ENCODE measurements around the gene DCC. TPM values are rescaled to one million over a fixed set of nuclear protein-coding genes. Genes with fewer than 3 reads are reported as not detected.

DCC gene
- polyA plus RNA-seq, 2 of the 4 experiments (the other 2 are of a cell fraction), result 0.12 TPM; not detected in 1

DNA sequence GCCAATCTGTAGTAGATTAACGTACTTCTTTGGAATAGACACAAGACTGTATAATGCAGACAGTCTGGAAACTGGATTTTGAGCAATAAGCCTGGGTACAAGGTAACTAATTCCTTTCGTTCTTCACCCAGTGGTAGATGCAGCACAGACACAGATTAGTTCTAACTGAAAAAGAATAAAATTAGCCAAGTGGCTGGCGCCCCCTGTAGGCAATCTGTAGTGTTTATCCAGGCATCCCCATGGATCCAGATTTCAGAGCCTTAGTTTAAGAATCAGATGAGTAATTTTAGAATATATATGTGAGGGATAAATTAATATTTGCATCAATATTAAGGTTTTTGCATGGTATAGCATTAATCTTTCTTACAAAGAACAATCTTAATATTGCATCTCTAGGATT, 563.9 kb downstream of the DCC start:
- 8% methylated on average over 3 of the region's 3 CpGs for WGBS (ENCODE audit: missing lambda C conversion rate)
- ATAC-seq (peak in 1 of 2 experiments; percentile 71; a peak in 2 of 6 replicates), DNase-seq (ENCODE audit: low read depth in 1 of 2, low spot score in 1 of 2) (peak; percentile 2 to 26), FAIRE-seq (no peak)
- Histone ChIP-seq H3K4me2 (no peak overlapping the region), H3K9me3 (no peaks in the 10 kb centered on the region), H3K4me3 (no peak overlapping the region), H3K27ac (no peak overlapping the region), H3K4me1 (no peaks in the 10 kb centered on the region)
- no peak for TF ChIP-seq CHD2 (IDR thresholded peaks at IDR 0.05; ENCODE audit: low read length, partially characterized antibody)
- TF ChIP-seq MAZ (IDR thresholded peaks at IDR 0.05; ENCODE audit: borderline replicate concordance, low read depth, low read length), result no peak
- no peak for TF ChIP-seq HEYL (CRISPR knock-in tag; IDR thresholded peaks at IDR 0.05)
- peak; percentile 36 to 56; a peak in 4 of 5 replicates for TF ChIP-seq RAD21 (conservative IDR thresholded peaks at IDR 0.05 in 1 of 2, IDR thresholded peaks at IDR 0.05 in 1 of 2)
- TF ChIP-seq, protein P1, sequence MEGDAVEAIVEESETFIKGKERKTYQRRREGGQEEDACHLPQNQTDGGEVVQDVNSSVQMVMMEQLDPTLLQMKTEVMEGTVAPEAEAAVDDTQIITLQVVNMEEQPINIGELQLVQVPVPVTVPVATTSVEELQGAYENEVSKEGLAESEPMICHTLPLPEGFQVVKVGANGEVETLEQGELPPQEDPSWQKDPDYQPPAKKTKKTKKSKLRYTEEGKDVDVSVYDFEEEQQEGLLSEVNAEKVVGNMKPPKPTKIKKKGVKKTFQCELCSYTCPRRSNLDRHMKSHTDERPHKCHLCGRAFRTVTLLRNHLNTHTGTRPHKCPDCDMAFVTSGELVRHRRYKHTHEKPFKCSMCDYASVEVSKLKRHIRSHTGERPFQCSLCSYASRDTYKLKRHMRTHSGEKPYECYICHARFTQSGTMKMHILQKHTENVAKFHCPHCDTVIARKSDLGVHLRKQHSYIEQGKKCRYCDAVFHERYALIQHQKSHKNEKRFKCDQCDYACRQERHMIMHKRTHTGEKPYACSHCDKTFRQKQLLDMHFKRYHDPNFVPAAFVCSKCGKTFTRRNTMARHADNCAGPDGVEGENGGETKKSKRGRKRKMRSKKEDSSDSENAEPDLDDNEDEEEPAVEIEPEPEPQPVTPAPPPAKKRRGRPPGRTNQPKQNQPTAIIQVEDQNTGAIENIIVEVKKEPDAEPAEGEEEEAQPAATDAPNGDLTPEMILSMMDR (IDR thresholded peaks at IDR 0.05), result peak; percentile 38
- TF ChIP-seq CHD4 (IDR thresholded peaks at IDR 0.05; ENCODE audit: borderline replicate concordance), result no peak
- POLR2A ChIA-PET, result no interaction called here
- CTCF ChIA-PET, result interaction anchor here (1.6 kb wide), 1 partner anchor 1235 kb away, joined by 4 read pairs; no protein-coding TSS in a partner anchor

DNA sequence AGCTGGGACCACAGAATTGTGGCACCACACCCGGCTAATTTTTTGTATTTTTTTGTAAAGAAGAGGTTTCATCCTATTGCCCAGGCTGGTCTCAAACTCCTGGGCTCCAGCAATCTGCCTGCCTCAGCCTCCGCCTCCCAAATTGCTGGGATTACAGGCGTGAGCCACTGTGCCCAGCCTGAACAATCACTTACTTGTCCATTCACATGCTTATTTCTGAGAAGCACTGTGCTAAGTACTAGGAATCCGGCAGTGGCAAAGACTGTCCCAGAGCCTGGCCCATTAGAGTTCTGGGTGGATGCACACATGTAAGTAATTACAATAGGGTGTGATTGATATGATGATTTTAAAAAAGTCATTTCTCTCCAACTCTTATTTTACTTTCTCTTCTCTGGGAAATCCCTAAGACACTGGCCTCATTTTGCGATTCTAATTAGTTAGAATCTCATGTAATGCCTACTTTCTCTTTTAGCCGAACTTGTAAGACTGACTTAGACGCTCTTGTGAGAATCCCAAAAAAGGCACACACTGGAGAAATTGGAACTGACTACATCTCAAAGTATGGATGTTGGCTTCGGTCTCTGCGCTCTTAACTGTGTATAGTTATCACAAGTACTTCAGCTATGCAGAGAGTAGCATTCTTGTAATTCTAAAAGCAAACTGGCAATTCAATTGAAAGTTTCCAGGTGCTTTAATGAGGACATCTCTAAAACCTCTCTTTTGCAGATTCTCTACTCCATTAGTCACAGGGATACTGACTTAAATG, 567.7 kb downstream of the DCC start:
- H3K9me3 ChIP-seq, result no peaks in the 10 kb centered on the region
- DNase-seq (ENCODE audit: low read depth in 1 of 2, low spot score in 1 of 2) (no peak), FAIRE-seq (no peak), ATAC-seq (no peak)
- TF ChIP-seq PHF8 (IDR thresholded peaks at IDR 0.05; ENCODE audit: borderline replicate concordance, low read depth) (no peak), CEBPB (IDR thresholded peaks at IDR 0.05) (no peak), NFE2L2 (conservative IDR thresholded peaks at IDR 0.05; ENCODE audit: low read length) (no peak), FOSL2 (IDR thresholded peaks at IDR 0.05) (no peak), FOSL2 (CRISPR knock-in tag; IDR thresholded peaks at IDR 0.05) (no peak)
- TF ChIP-seq, protein P2, sequence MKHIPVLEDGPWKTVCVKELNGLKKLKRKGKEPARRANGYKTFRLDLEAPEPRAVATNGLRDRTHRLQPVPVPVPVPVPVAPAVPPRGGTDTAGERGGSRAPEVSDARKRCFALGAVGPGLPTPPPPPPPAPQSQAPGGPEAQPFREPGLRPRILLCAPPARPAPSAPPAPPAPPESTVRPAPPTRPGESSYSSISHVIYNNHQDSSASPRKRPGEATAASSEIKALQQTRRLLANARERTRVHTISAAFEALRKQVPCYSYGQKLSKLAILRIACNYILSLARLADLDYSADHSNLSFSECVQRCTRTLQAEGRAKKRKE (CRISPR knock-in tag; IDR thresholded peaks at IDR 0.05; ENCODE audit: low read depth), result no peak
- TF ChIP-seq, protein P3, sequence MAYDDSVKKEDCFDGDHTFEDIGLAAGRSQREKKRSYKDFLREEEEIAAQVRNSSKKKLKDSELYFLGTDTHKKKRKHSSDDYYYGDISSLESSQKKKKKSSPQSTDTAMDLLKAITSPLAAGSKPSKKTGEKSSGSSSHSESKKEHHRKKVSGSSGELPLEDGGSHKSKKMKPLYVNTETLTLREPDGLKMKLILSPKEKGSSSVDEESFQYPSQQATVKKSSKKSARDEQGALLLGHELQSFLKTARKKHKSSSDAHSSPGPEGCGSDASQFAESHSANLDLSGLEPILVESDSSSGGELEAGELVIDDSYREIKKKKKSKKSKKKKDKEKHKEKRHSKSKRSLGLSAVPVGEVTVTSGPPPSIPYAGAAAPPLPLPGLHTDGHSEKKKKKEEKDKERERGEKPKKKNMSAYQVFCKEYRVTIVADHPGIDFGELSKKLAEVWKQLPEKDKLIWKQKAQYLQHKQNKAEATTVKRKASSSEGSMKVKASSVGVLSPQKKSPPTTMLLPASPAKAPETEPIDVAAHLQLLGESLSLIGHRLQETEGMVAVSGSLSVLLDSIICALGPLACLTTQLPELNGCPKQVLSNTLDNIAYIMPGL (CRISPR knock-in tag; IDR thresholded peaks at IDR 0.05; ENCODE audit: borderline replicate concordance), result no peak
- no peaks in the 10 kb centered on the region for H3K4me1 ChIP-seq
- H3K4me3 ChIP-seq, result no peak overlapping the region
- no peak overlapping the region for H3K4me2 ChIP-seq
- H3K27ac ChIP-seq, result no peak overlapping the region
- 36% methylated on average over 9 of the region's 9 CpGs for WGBS (ENCODE audit: missing lambda C conversion rate)
- POLR2A ChIA-PET, result no interaction called here
- CTCF ChIA-PET, result no interaction called here

DNA sequence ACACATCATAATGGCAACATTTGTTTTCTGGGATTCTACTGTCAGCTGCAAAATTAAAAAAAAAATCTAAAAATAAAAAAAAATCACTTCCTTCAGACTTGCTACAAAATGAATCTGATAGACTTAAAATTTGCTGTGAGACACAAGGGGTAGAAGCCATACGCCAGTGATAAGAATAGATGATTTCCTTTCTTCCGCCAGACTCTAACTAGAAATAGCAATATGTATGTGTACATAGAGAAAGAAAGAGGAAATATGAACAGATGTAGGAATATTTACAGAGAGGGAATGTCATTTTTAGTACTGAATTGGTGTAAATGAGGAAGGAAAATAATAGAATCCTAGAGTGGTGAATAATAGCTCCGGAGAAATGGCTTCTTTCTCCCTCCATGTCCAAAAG, 574.2 kb downstream of the DCC start:
- Histone ChIP-seq H3K4me2 (no peak overlapping the region), H3K4me3 (no peak overlapping the region), H3K27ac (no peak overlapping the region), H3K4me1 (no peaks in the 10 kb centered on the region), H3K9me3 (no peaks in the 10 kb centered on the region)
- 29% methylated on average over 3 of the region's 3 CpGs for WGBS (ENCODE audit: missing lambda C conversion rate)
- ChIA-PET CTCF (no interaction called here), POLR2A (no interaction called here)
- no peak for ATAC-seq
- DNase-seq (ENCODE audit: low read depth in 1 of 2, low spot score in 1 of 2), result no peak
- no peak for TF ChIP-seq NPAS2 (CRISPR knock-in tag; IDR thresholded peaks at IDR 0.05; ENCODE audit: borderline replicate concordance)
- no peak for TF ChIP-seq TP53 (CRISPR knock-in tag; IDR thresholded peaks at IDR 0.05)
- TF ChIP-seq, protein P2 (CRISPR knock-in tag; IDR thresholded peaks at IDR 0.05; ENCODE audit: low read depth), result no peak
- no peak for TF ChIP-seq FOSB (CRISPR knock-in tag; IDR thresholded peaks at IDR 0.05)
- TF ChIP-seq, protein P4, sequence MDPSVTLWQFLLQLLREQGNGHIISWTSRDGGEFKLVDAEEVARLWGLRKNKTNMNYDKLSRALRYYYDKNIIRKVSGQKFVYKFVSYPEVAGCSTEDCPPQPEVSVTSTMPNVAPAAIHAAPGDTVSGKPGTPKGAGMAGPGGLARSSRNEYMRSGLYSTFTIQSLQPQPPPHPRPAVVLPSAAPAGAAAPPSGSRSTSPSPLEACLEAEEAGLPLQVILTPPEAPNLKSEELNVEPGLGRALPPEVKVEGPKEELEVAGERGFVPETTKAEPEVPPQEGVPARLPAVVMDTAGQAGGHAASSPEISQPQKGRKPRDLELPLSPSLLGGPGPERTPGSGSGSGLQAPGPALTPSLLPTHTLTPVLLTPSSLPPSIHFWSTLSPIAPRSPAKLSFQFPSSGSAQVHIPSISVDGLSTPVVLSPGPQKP (IDR thresholded peaks at IDR 0.05; ENCODE audit: low read depth, low read length), result no peak
- no peak for TF ChIP-seq HOXB5 (CRISPR knock-in tag; IDR thresholded peaks at IDR 0.05)
- no peak for TF ChIP-seq HOXB13 (CRISPR knock-in tag; IDR thresholded peaks at IDR 0.05; ENCODE audit: low read depth)
- no peak for FAIRE-seq

All from A549 (cell line).